GM13976 (cell line): ENCODE data around the gene GPR55.

ENCODE experiments used
- DNase-seq: peaks from one replicate; pipeline ENCODE4 v3.0.0; 2012; ENCODE audit warnings: low spot score
- CTCF ChIP-seq: IDR thresholded peaks from 2 replicates; pipeline ENCODE4 v1.5.1; 2012; ENCODE audit warnings: borderline replicate concordance, mild to moderate bottlenecking; ENCODE audit not compliant: insufficient read depth; ENCODE audit errors: extremely low read depth, missing control alignments, control extremely low read depth
- in situ Hi-C: fragments of 300-500 bp; cut with MboI; formaldehyde crosslinking; loops from one replicate; pipeline ENCODE4 v1.12.0; 2022; ENCODE audit warnings: low sequenced_read_pairs, mixed read lengths, inconsistent platforms; ENCODE audit not compliant: unreplicated experiment

GPR55 gene

GRCh38 chr2:230875347-230876315, 49.4 kb downstream of the GPR55 start:
- in situ Hi-C loops = no loop called here
- no peak for TF ChIP-seq CTCF
- peak; percentile 9 for DNase-seq

- DNase-seq = no peak
- no peak for TF ChIP-seq CTCF
- in situ Hi-C loops = no loop called here
Measured at GRCh38 chr2:230874876-230875275, 50.2 kb downstream of the GPR55 start.

GRCh38 chr2:230874456-230874855, 50.6 kb downstream of the GPR55 start:
- DNase-seq = peak; percentile 8
- no peak for TF ChIP-seq CTCF
- in situ Hi-C loops = no loop called here

- TF ChIP-seq CTCF = no peak
- in situ Hi-C loops = no loop called here
- DNase-seq = peak; percentile 78
Measured at GRCh38 chr2:230873661-230874401, 51.2 kb downstream of the GPR55 start.

GRCh38 chr2:230872968-230873660, 51.9 kb downstream of the GPR55 start:
- in situ Hi-C loops = no loop called here
- TF ChIP-seq CTCF = no peak
- peak; percentile 84 for DNase-seq
